NCI-H1694 treated with DMSO at 0.1 percent for 48 hours (cell line): ENCODE data around the gene ANXA10.
"Not testable (repeated sequence)": the region's sequence is repeated elsewhere in the genome, so short reads cannot be mapped to it uniquely, and the experiment has no call there.

Source experiments
- DNase-seq: peaks from one replicate; lab custom pipeline; 2025; lab: John Stamatoyannopoulos, UW

Gene ANXA10

GRCh38 chr4:168092176-168092712, at the start of gene ANXA10:
Gene ANXA10 (plus strand): TSS chr4:168092537. CDS start chr4:168092701, 164 bp downstream.
- DNase-seq: no peak

- no peak for DNase-seq
Measured at GRCh38 chr4:168045354-168045753, 47.0 kb upstream of the ANXA10 start.

GRCh38 chr4:168050002-168050401, 42.3 kb upstream of the ANXA10 start:
- no peak for DNase-seq

GRCh38 chr4:168051526-168051925, 40.8 kb upstream of the ANXA10 start:
- DNase-seq: no peak

- no peak for DNase-seq
Measured at GRCh38 chr4:168057412-168057811, 34.9 kb upstream of the ANXA10 start.

- DNase-seq: no peak
Measured at GRCh38 chr4:168059251-168059650, 33.1 kb upstream of the ANXA10 start.

GRCh38 chr4:168063031-168063430, 29.3 kb upstream of the ANXA10 start:
- DNase-seq: no peak

- no peak for DNase-seq
Measured at GRCh38 chr4:168070903-168071302, 21.4 kb upstream of the ANXA10 start.

- no peak for DNase-seq
Measured at GRCh38 chr4:168071304-168071703, 21.0 kb upstream of the ANXA10 start.

- DNase-seq: no peak
Measured at GRCh38 chr4:168074861-168075260, 17.5 kb upstream of the ANXA10 start.

GRCh38 chr4:168076989-168077725, 15.2 kb upstream of the ANXA10 start:
- DNase-seq: peak; percentile 30

GRCh38 chr4:168077726-168078239, 14.6 kb upstream of the ANXA10 start:
- DNase-seq: no peak

- DNase-seq: no peak
Measured at GRCh38 chr4:168082379-168082778, 10.0 kb upstream of the ANXA10 start.

GRCh38 chr4:168095776-168096406, 3.6 kb downstream of the ANXA10 start:
- DNase-seq: no peak

- DNase-seq: no peak
Measured at GRCh38 chr4:168096407-168096784, 4.1 kb downstream of the ANXA10 start.

- no peak for DNase-seq
Measured at GRCh38 chr4:168097161-168097560, 4.8 kb downstream of the ANXA10 start.

GRCh38 chr4:168098248-168098717, 5.9 kb downstream of the ANXA10 start:
- DNase-seq: no peak

GRCh38 chr4:168099195-168099594, 6.9 kb downstream of the ANXA10 start:
- DNase-seq: no peak

GRCh38 chr4:168101026-168101425, 8.7 kb downstream of the ANXA10 start:
- DNase-seq: no peak

- DNase-seq: no peak
Measured at GRCh38 chr4:168102403-168102802, 10.1 kb downstream of the ANXA10 start.

- DNase-seq: no peak
Measured at GRCh38 chr4:168109527-168109926, 17.2 kb downstream of the ANXA10 start.

GRCh38 chr4:168113059-168113458, 20.7 kb downstream of the ANXA10 start:
- DNase-seq: not testable (repeated sequence)

GRCh38 chr4:168118116-168118655, 25.8 kb downstream of the ANXA10 start:
- no peak for DNase-seq
